H4 (cell line): ENCODE data around the gene MTO1. TPM values are rescaled to one million over a fixed set of nuclear protein-coding genes. Genes with fewer than 3 reads are reported as not detected.
"Not testable (repeated sequence)": the region's sequence is repeated elsewhere in the genome, so short reads cannot be mapped to it uniquely, and the experiment has no call there.

Experiments
- DNase-seq: peaks from one replicate; pipeline ENCODE4 v3.0.0-alpha.2; 2015; ENCODE audit warnings: low spot score
- total RNA-seq: library from RNA; depleted of rRNA; stranded (reverse); fragments of >200 nt; shearing (Covaris generic); gene quantifications from 2 replicates; pipeline ENCODE4 v1.2.3, GENCODE V29; 2014; rRNA removed

The MTO1 gene, protein sequence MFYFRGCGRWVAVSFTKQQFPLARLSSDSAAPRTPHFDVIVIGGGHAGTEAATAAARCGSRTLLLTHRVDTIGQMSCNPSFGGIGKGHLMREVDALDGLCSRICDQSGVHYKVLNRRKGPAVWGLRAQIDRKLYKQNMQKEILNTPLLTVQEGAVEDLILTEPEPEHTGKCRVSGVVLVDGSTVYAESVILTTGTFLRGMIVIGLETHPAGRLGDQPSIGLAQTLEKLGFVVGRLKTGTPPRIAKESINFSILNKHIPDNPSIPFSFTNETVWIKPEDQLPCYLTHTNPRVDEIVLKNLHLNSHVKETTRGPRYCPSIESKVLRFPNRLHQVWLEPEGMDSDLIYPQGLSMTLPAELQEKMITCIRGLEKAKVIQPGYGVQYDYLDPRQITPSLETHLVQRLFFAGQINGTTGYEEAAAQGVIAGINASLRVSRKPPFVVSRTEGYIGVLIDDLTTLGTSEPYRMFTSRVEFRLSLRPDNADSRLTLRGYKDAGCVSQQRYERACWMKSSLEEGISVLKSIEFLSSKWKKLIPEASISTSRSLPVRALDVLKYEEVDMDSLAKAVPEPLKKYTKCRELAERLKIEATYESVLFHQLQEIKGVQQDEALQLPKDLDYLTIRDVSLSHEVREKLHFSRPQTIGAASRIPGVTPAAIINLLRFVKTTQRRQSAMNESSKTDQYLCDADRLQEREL
- total RNA-seq: 17.0 and 17.4 TPM in 2 replicates

DNA sequence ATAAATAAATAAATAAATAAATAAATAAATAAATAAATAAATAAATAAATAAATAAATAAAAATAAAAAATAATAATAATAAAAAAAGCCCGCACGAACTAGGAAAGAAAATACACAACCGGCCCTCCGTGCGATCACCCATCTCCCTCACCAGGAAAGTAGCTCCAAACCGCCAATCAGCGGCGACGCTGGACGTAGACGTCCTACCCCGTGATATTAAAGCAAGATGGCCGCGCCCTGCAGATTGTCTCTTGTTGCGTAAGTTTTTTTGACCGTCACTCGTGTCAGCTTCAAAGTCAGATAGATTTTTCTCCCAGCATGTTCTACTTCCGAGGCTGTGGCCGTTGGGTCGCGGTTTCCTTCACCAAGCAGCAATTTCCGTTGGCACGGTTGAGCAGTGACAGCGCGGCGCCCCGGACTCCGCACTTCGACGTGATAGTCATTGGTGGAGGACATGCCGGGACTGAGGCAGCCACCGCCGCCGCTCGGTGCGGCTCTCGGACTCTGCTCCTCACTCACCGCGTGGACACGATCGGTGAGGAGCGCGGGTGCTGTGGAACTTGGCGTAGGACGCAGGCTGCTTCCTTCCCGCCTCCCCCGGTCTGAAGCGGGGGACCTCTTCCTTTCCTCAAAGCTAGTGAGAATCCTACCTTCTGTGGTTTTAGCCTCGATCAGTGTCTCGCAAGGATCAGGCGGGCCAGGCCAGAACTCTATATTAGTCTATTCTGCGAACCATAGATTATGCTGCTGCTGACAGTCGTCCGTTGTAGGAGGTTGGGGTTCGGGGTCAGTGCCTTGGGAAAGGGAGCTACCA, at the start of gene MTO1:
Gene MTO1 (plus strand): TSS at position 201 of the 814 bp plus-strand sequence. CDS start 118 bp downstream, at position 319.
- peak; percentile 77 for DNase-seq

DNA sequence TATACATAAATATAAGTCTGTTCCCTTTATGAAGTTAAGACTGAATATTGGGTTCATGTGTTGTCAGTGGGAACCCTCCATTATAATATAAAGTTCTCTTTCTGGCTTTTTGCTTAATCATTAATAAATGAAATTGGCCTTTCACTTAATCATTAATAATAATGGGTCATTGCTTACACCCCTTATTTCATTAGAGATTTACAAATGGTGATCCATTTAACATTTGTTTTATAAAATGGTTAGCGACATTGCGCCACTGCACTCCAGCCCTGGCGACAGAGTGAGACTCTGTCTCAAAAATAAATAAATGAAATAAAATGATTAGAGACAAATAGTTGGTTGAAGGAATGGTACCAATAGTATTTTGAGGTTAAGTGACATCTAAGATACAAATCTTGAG, 48.4 kb upstream of the MTO1 start:
- DNase-seq: no peak

DNA sequence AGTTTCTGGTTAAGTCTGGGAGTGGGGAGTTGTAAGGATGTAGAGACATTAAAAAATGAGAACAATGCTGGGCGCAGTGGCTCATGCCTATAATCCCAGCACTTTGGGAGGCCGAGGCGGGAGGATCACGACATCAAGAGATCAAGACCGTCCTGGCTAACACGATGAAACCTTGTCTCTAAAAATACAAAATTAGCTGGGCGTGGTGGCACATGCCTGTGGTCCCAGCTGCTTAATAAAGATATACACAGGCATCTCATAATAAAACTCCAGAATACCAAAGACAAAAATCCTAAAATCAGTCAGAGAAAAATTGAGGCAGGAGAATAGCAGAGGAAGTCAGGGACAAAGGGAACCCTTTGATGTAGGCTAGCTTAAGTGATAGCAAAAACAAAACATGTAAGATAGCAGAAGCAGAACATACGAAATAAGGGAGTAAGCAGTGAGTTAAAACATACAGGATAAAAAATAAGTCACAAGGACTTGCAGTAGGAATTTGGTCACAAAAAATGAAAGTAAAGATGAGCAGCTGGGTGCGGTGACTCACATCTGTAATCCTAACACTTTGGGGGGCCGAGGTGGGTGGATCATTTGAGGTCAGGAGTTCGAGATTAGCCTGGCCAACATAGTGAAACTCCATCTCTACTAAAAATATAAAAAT, 43.3 kb upstream of the MTO1 start:
- DNase-seq: no peak

DNA sequence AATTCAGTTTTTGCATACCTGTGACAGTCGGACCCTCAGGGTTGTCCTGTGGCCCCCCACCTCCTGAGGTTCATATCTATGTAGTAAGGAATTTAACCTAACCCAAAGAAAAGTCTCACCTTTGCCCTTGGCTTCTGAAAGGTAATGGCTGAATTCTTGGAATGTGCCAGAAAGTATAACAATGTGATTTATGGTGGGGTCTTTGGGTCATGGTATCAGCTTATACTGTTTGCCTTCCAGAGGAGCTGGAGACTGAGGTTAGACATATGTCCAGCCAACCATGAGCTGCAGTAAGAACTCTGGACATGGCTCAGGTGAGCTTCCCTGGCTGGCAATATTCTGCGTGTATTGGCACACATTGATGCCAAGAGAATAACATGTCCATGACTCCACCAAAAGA, 40.0 kb upstream of the MTO1 start:
- no peak for DNase-seq

DNA sequence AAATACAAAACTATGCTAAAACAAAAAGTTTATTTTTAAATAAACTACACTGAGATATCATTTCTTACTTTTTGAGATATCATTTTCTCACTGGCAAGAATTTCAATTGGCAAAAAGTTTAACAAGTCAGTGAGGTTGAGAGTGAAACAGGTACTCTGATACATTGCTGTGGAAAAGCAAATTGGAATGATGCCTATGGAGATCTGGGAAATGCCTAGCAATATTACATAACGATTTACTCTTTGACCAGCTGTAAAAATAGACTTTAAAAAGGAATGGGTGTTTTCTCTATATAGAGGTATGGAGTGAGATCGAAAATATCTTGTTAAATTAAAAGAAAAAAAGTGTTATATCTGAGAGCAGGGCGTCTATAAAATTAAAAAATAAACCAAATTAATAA, 26.3 kb upstream of the MTO1 start:
- DNase-seq: no peak

DNA sequence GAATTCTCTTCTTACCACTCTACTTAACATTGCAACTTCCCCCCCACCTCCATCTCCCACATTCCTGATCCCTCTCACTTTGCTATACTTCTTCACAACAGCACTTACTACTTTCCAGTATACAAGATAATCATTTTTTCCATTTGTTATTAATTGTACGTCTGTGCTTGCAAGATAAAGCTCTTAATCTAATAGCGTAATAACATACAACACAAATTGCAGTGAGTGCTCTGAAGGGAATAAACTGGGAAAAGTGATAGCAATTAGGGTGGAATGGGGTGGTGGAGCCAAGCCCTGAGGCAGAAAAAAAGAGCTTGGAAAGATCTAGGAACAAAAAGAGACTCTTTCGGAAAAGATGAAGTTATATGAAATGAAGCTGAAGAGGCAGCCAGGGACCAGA, 18.0 kb upstream of the MTO1 start:
- no peak for DNase-seq

DNA sequence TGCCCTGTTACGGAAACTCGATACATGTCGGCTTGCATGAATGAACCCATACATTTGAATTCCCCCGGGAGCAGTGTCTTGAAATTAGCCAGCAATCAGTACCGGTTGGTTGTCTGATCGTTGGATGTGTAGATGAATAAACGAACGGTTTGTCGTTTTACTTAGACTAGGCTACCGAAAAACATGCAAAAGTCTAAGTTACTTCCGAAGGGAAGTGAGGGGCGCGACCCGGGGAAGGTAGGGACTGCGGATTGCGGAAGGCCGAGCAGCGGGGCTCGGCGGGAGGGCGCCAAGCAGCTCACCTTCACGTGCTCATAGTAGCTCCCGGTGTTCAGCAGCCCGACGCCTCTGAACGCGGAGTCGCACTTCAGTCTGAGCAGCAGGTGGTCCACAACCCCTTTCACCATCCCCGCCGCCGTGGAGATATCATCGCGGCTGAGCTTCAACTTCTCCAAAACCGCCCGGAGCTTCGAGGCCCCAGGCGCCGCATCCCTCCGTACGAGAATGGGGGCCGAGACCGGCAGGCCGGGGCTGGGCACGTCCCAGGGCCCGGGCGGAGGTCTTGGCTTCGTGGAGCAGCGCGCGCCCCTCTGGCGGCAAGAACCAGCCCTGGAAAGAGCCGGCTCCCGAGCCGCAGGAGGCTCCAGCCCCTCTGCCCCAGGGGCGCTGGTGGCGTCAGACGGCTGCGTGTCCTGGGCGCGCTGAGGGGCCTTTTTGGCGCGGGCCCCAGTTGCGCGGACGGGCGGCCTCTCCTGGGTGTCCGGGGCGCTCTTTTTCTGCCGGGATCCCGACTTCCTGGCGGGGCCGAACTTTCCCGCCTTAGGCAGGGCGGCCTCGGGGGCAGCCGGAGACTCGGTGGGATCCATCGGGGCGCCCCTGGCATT, 10.1 kb upstream of the MTO1 start:
- DNase-seq: no peak

DNA sequence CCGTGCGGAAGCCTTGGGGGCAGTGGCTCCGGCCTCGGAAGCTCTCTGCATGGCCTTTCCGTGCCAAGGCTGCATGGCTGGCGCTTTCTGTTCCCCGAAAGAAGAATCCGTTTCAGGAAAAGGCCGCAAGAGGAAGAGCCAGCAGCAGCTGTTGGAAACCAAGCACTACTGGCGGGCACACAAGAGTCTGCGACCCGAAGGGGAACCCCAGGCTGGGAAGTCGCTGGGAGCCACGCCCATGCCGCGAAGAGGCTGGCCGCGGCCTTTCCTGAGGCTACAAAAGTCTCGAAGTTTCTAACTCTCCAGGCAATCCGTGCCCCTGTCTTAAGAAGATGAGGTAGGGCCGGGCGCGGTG, 9.5 kb upstream of the MTO1 start, which contains the start of gene CGAS:
Gene CGAS (minus strand): TSS at position 191 of the 355 bp plus-strand sequence. CDS start 116 bp downstream, at position 75.
- no peak for DNase-seq

DNA sequence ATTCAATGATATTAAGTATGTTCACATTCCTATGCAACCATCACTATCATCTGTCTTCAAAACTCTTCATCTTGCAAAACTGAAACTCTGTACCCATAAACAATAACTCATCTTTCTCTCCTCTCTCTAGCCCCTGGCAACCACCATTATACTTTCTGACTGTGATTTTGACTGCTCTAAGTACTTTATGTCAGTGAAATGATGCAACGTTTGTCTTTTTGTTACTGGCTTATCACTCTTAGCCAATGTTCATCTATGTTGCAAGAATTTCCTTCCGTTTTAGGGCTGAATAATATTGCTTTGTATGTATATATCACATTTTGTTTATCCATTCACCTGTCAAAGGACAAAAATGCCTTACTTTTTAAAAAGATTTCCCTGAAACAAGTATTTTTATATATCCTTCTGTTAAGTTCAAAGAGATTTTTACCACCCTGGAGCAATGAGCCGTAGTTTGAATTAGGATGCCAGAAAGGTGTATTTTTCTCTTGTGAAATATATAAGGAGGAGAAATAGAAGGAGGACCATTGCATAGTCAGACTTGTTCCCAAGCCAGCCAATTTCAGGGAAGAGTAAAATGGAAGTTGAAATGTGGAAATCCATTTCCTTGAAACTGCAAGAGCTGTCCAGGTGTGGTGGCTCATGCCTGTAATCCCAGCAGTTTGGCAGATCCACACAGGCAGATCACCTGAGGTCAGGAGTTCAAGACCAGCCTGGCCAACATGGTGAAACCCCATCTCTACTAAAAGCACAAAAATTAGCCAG, 5.5 kb upstream of the MTO1 start:
- no peak for DNase-seq

DNA sequence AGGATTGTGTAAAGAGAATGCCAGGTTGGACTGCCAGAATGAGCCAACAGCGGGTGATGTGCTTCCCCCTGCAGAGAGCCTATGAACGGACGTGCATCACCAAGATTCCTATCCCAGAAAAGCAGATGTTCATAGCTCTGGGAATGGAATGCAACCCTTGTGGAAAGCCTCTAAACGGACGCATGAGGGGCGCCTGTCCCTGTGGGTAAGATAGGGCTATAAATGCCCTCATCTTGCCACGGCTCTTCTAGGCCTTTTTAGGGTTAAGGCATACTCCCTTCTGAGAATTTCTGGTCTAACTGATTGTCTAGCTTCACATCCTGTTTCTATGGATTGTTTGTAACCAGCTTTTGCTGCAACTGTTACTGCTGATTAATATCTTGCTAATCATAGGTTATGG, 2.1 kb upstream of the MTO1 start:
- not testable (repeated sequence) for DNase-seq

DNA sequence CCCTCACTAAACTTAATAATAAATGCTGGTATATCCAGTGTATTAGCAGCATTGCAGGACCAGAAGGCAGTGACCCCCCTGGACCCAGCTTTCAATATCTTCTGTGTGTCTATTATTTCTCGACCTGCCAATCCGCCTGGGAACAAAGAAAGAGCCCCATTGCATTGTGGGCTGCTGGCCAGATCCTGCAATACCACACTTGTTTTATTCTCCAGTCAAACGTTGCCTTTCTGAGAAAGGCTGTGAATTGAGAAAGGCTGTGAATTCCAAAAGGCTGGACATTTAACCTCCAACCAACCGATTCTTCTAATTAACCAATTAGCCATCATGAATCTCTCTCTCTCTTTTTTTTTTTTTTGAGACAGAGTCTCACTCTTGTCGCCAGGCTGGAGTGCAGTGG, 1.5 kb upstream of the MTO1 start:
- no peak for DNase-seq

DNA sequence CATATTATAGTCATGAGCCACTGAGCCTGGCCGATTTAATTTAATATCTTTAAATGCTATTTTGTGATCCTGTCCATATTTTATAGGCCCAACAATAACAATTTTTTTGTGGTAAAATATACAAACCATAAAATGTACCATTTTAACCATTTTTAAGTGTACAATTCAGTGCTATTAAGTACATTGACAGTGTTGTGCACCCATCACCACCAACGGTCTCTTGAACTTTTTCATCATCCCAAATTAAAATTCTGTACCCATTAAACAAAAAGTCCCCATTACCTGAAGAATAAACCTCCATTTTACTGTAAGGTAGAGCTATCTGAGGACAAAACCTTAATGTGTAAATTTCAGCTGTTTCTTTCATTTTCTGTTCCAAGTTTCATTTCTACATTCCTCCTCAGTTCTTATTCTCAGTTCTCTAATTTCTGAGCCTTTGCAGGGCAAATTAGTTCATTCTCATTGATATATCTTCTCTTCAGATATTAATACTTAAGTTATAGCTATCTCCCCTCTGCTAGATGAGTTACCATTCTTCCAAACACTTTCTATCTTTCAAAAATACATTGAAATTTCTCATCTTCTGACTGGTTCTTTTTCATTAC, 10.3 kb downstream of the MTO1 start:
- DNase-seq: no peak

DNA sequence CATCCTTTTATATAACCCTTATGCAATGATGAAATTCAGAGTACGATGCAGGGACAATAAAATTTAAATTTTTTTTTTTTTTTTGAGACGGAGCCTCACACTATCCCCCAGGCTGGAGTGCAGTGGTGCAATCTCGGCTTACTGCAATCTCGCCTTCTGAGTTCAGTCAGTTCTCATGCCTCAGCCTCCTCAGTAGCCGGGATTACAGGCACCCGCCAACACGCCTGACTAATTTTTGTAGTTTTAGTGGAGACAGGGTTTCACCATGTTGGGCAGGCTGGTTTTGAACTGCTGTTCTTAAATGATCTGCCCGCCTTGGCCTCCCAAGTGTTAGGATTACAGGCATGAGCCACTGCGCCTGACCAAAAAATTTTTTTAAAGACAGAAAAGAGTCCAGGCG, 15.2 kb downstream of the MTO1 start:
- DNase-seq: no peak

DNA sequence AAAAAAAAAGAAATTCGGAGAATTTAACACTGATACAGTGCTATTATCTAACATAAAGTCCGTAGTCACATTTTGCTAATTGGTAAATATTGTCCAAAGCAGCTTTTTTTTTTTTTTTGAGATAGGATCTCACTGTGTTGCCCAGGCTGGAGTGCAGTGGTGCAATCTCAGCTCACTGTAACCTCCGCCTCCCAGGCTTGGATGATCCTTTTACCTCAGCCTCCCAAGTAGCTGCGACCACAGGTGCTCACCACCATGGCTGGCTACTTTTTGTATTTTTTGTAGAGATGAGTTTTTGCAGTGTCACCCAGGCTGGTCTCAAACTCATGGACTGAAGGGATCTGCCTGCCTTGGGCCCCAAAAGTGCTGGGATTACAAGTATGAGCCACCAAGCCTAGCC, 15.9 kb downstream of the MTO1 start:
- DNase-seq: no peak

DNA sequence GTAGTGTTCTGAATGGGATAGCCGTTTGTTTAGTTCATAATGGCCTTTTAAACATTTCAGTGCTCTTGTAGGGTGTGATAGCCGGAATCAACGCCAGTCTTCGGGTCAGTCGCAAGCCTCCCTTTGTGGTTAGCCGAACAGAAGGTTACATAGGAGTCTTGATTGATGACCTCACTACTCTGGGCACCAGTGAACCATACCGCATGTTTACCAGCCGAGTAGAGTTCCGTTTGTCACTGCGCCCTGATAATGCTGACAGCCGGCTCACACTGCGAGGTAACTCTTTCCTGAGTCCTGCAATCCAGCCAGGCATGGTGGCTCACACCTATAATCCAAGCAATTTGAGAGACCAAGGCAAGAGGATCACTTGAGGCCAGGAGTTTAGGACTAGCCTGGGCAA, 20.4 kb downstream of the MTO1 start:
- no peak for DNase-seq

DNA sequence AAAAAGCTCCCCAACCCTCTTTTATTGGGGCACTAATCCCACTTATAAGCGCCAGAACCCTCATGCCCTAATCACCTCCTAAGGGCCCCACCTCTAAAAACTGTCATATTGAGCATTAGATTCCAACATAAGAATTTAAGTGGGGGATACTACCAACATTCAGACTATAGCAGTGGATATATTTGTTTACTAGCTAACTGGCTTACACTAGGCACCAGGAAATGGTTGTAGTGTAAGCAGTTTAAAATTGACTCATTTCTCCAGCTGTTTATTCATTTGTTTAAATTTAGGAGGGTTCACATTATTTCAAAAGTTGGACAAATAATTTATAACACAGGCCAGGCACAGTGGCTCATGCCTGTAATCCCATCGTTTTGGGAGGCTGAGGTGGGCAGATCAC, 22.9 kb downstream of the MTO1 start:
- DNase-seq: no peak

DNA sequence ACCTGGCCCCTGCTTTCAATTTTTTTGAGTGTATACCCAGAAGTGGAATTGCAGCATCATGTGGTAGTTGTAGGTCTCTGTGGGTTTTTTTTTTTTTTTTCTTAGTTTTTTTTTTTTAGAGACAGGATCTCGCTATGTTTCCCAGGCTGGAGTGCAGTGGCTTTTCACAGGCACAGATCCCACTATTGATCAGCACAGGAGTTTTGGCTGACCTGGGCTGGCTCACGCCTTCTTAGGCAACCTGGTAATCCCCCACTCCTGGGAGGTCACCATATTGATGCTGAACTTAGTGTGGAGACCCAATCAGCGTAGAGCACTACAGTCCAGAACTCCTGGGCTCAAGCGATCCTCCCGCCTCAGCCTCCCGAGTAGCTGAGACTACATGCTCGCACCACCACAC, 25.9 kb downstream of the MTO1 start:
- no peak for DNase-seq

DNA sequence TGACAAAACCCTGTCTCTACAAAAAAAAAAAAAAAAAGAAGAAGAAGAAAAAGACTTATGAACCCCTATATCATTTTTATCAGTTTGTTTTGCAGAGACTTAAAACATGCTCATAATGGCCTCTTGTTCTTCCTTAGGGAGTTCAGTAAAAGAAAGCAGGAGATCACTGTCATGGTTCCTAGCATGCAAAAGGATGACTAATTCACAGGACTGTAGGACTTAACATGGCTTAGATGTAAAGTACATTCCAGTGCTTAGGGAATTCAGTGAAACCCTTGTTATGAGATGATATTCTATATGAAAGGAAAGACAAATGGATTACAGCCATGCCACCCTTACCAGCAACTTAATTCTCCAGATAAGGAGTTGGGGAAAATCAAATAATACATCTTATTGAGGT, 29.8 kb downstream of the MTO1 start:
- no peak for DNase-seq

DNA sequence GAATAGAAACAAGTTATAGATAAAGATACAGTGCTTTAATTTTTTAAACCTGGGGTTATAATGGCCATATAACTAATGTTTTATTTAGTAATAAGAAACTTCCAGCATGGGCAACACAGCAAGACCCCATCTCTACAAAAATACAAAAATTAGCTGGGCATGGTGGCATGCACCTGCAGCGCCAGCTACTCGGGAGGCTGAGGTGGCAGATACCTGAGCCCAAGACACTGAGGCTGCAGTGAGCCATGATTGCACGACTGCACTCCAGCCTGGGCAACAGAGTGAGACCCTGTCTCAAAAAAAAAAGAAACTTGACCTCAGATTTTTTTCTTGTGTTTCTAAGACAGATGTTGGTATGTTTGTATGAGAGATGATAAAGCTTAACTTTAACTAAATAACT, 36.4 kb downstream of the MTO1 start:
- DNase-seq: no peak
